Effector memory CD4-positive, alpha-beta T cell (primary cell): Measurements from ENCODE around the gene PTPRN2.

ENCODE experiments used
- DNase-seq, 3 donors: peaks; one replicate each; pipeline ENCODE4 v3.0.0-alpha.2; 2020
- H3K27ac ChIP-seq: 2 replicates; pipeline ENCODE4 v1.7.0; 2013; ENCODE audit warnings: mild to moderate bottlenecking, low read length, moderate library complexity; ENCODE audit not compliant: insufficient read depth, poor library complexity, severe bottlenecking
- H3K27me3 ChIP-seq: replicated peaks from 2 replicates; pipeline ENCODE4 v1.7.0; 2013; ENCODE audit warnings: mild to moderate bottlenecking, low read length; ENCODE audit not compliant: insufficient read depth, control insufficient read depth, poor library complexity, severe bottlenecking
- H3K36me3 ChIP-seq: 2 replicates; pipeline ENCODE4 v1.7.0; 2013; ENCODE audit warnings: mild to moderate bottlenecking, low read length, moderate library complexity; ENCODE audit not compliant: control insufficient read depth, insufficient read depth
- H3K4me1 ChIP-seq: 2 replicates; pipeline ENCODE4 v1.7.0; 2013; ENCODE audit warnings: low read length, mild to moderate bottlenecking; ENCODE audit not compliant: control insufficient read depth, insufficient read depth, poor library complexity, severe bottlenecking
- H3K4me3 ChIP-seq: 2 replicates; pipeline ENCODE4 v1.7.0; 2013; ENCODE audit warnings: low read length, low read depth, mild to moderate bottlenecking; ENCODE audit not compliant: insufficient read depth, poor library complexity, severe bottlenecking
- H3K9me3 ChIP-seq: 2 replicates; pipeline ENCODE4 v1.7.0; 2013; ENCODE audit warnings: mild to moderate bottlenecking, low read length, moderate library complexity; ENCODE audit not compliant: control insufficient read depth

The PTPRN2 gene

GRCh38 chr7:158443014-158443687 lies 144.5 kb downstream of the PTPRN2 start:
- Histone ChIP-seq H3K27me3 (no peaks in the 10 kb centered on the region), H3K4me1 (no peaks in the 10 kb centered on the region), H3K9me3 (no peaks in the 10 kb centered on the region), H3K27ac (no peak overlapping the region), H3K36me3 (no peaks in the 10 kb centered on the region), H3K4me3 (no peak overlapping the region)
- no peak for DNase-seq

GRCh38 chr7:158442260-158442659 lies 145.4 kb downstream of the PTPRN2 start:
- Histone ChIP-seq H3K4me3 (no peak overlapping the region), H3K27ac (no peak overlapping the region), H3K27me3 (no peaks in the 10 kb centered on the region), H3K36me3 (no peaks in the 10 kb centered on the region), H3K4me1 (no peaks in the 10 kb centered on the region), H3K9me3 (no peaks in the 10 kb centered on the region)
- DNase-seq = no peak

- H3K9me3 ChIP-seq = no peaks in the 10 kb centered on the region
- no peaks in the 10 kb centered on the region for H3K4me1 ChIP-seq
- no peaks in the 10 kb centered on the region for H3K36me3 ChIP-seq
- H3K4me3 ChIP-seq = no peak overlapping the region
- no peak overlapping the region for H3K27ac ChIP-seq
- no peak for DNase-seq
- no peaks in the 10 kb centered on the region for H3K27me3 ChIP-seq
Measured at GRCh38 chr7:158439035-158439434, 148.6 kb downstream of the PTPRN2 start.

- DNase-seq = no peak
- H3K4me1 ChIP-seq = no peaks in the 10 kb centered on the region
- H3K4me3 ChIP-seq = no peak overlapping the region
- H3K27me3 ChIP-seq = no peaks in the 10 kb centered on the region
- no peaks in the 10 kb centered on the region for H3K36me3 ChIP-seq
- H3K9me3 ChIP-seq = no peaks in the 10 kb centered on the region
- H3K27ac ChIP-seq = no peak overlapping the region
Measured at GRCh38 chr7:158432369-158433341, 155.0 kb downstream of the PTPRN2 start.

GRCh38 chr7:158431941-158432347 lies 155.7 kb downstream of the PTPRN2 start:
- Histone ChIP-seq H3K36me3 (no peaks in the 10 kb centered on the region), H3K27me3 (no peaks in the 10 kb centered on the region), H3K9me3 (no peaks in the 10 kb centered on the region), H3K4me3 (no peak overlapping the region), H3K27ac (no peak overlapping the region), H3K4me1 (no peaks in the 10 kb centered on the region)
- no peak for DNase-seq

- H3K36me3 ChIP-seq = no peaks in the 10 kb centered on the region
Measured at GRCh38 chr7:158431055-158431940, 156.3 kb downstream of the PTPRN2 start.

GRCh38 chr7:158430308-158431034 lies 157.2 kb downstream of the PTPRN2 start:
- Histone ChIP-seq H3K27me3 (no peaks in the 10 kb centered on the region), H3K36me3 (no peaks in the 10 kb centered on the region), H3K4me1 (no peaks in the 10 kb centered on the region), H3K9me3 (no peaks in the 10 kb centered on the region), H3K27ac (no peak overlapping the region), H3K4me3 (no peak overlapping the region)
- DNase-seq = no peak

More at GRCh38 chr7:158431055-158431940, 156.3 kb downstream of the PTPRN2 start:
- Histone ChIP-seq H3K4me3 (no peak overlapping the region), H3K27me3 (no peaks in the 10 kb centered on the region), H3K9me3 (no peaks in the 10 kb centered on the region), H3K4me1 (no peaks in the 10 kb centered on the region), H3K27ac (no peak overlapping the region)
- DNase-seq = no peak

GRCh38 chr7:158428837-158429753 lies 158.5 kb downstream of the PTPRN2 start:
- no peak for DNase-seq
- Histone ChIP-seq H3K4me1 (no peaks in the 10 kb centered on the region), H3K27me3 (no peaks in the 10 kb centered on the region), H3K27ac (no peak overlapping the region), H3K9me3 (no peaks in the 10 kb centered on the region), H3K36me3 (no peaks in the 10 kb centered on the region), H3K4me3 (no peak overlapping the region)
